HG02678 (cell line): ENCODE results near the gene KRT75.
"Not testable (repeated sequence)": the region's sequence is repeated elsewhere in the genome, so short reads cannot be mapped to it uniquely, and the experiment has no call there.

Experiments used
- ATAC-seq: cut with Tn5 transposase; IDR thresholded peaks from one replicate; pipeline ENCODE4 v1.9.1; 2021; ENCODE audit warnings: mild to moderate bottlenecking, moderate library complexity; ENCODE audit not compliant: unreplicated experiment

Gene KRT75

GRCh38 chr12:52434081-52434733 lies at the start of gene KRT75:
KRT75 (minus strand) TSS chr12:52434371; CDS start chr12:52434304, 67 bp downstream.
- ATAC-seq, result no peak

GRCh38 chr12:52480073-52480472 lies 45.9 kb upstream of the KRT75 start:
- ATAC-seq, result no peak

- ATAC-seq, result no peak
Measured at GRCh38 chr12:52477651-52478050, 43.5 kb upstream of the KRT75 start.

DNA sequence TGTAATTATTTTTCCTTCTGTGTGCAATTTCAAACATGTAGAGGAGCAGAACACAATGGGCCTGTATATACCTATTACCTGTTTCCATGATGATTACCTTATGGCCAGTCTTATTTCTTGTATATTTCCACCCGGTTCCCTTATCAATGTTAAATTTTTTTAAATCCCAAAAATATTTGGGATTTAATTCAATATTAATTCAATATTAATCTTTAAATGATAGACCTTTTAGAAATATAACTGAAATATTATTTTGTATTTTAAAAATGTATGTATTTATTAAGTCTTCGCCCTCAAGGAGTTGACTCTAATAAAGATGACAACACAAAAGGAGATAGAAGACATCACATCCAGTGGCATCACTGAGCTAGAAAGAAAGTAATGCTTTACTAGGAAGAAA lies 40.0 kb upstream of the KRT75 start:
- no peak for ATAC-seq

- ATAC-seq, result no peak
Measured at GRCh38 chr12:52473768-52474167, 39.6 kb upstream of the KRT75 start, which contains the start of gene KRT6C. KRT6C (minus strand) TSS chr12:52473805; CDS start chr12:52473737, 68 bp downstream.

- ATAC-seq, result no peak
Measured at GRCh38 chr12:52469853-52470252, 35.7 kb upstream of the KRT75 start.

GRCh38 chr12:52464897-52465296 lies 30.7 kb upstream of the KRT75 start:
- ATAC-seq, result no peak

GRCh38 chr12:52461693-52462092 lies 27.5 kb upstream of the KRT75 start:
- ATAC-seq, result no peak

- ATAC-seq, result no peak
Measured at GRCh38 chr12:52458861-52459260, 24.7 kb upstream of the KRT75 start.

GRCh38 chr12:52455821-52456220 lies 21.6 kb upstream of the KRT75 start:
- ATAC-seq, result no peak

DNA sequence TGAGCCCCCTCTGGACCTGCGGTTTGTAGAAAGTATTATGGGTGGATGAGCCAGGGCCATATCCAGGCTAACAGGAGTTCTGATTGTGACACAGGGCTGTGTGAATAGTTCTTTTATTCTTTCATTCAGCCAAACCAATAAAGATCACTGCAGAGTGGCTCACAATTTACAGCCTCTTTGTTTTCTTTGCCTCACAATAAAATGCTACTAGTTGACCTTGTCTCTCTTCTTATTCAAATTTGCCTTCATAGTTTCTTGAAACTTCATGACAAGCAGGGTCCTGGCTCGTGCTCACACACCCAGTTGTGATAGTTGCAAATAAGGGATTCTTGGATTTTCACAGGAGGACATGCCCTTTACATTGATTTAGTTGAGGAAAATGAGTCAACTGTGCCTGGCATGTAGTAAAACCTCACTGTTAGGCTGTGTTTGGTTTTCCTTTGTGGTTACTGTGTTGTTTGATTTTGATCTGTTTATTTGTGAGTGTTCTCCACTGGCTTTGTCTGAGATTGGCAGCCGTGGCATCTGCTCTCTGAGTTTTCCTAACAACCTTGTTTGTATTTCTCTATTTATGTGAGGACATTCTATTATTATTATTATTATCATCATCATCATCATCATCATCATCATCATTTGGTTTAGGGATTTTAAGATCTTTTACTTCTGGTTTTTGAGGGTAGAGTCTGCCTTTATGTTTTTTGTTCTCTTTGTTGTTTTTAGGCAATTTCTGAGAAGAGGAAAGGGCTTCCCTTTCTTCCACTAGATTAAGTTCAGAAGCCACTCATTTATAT lies 20.4 kb upstream of the KRT75 start:
- ATAC-seq, result no peak

DNA sequence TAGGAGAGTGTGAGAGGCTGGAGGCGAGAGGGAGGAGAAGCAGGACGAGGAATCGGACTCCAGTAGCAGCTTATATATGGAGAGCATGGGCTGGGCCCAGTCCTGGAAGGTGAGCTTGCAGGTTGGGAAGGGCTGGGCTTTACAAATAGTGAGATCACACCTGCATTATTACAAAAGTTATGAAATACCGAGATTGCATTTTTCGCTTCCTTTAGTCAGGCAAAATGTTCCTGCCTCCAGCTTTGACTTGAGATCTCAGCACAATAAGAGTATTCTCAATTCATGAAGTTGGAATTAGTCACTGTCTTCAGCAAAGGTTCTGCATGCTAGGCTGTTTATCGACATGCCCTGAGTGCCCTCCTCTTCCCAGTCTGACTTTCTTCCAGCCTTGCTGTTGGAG lies 17.9 kb upstream of the KRT75 start, which contains the start of gene KRT6B:
Gene KRT6B, minus strand, starts transcription at position 46 of the 400 bp plus-strand sequence. CDS start 68 bp downstream, outside the sequence.
- no peak for ATAC-seq

GRCh38 chr12:52448228-52448627 lies 14.1 kb upstream of the KRT75 start:
- ATAC-seq, result no peak

GRCh38 chr12:52447196-52447595 lies 13.0 kb upstream of the KRT75 start:
- not testable (repeated sequence) for ATAC-seq

DNA sequence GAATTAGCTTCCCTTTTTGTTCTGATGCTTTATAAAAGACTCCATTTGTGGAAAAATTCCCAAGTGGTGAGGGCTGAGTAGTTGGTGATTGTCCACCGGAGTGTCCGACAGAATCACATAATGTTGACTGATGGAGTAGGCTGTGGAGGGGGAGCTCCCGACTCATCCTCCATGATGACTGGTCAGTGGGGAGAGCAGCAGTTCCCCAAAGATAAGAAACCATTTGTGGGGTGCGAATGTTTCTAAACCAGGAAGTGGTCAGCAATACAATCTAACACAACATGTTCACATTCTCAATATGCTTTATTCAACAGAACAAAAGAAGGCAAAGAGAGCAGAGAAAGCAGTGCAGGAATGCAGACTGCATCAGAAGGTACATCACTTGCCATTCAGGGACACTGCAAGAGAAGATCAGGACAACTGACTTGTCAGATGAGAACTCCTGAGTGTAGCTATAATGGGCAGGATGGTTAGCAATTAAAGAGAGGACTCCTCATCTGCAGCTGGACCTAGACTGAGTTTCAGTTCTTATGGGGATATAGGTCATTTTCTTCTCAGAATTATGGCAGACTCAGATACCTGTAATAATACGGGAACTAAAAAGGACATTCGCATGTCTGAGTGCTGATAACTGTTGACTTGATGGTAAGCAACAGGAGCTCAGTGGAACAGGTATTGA lies 12.3 kb upstream of the KRT75 start:
- no peak for ATAC-seq

- no peak for ATAC-seq
Measured at GRCh38 chr12:52445876-52446275, 11.7 kb upstream of the KRT75 start.

DNA sequence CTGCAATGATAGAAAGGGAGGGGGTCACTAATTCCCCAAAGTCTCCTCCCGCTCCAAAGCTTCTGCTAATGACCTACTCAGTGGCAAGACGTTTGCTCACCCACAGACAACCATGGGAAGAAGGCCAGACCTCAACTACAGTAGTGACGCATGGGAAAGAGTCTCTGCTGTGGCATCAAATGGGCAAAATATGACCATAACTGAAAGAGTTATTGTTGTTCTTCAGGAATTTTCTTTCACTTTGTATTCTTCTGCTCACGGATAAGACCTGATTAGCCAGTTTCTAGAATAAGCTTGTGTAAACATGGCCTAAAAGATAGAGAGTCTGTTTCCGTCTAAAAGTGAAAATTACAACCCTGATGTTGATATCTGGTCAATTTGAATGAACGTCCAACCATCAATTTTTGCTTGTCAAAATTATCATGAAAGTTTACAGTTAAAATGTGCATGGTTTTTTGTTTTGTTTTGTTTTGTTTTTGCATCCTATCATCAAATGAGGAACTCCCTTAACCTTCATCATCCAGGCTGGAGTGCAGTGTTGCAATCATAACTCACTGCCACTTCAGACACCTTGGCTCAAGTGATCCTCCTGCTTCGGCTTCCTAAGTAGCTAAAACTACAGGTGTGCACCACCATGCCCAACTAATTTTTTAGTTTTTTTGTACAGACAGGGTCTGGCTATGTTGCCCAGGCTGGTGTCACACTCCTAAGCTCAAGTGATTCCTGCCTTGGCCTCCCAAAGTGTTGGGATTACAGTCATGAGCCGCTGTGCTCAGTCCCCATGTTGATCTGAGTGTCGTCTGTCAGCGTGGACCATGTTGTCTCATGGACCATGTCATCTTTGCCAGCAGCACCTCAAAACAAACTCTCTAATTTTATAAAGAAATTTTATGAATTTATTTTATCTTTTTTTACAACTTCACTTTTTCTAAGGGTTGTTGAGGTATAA lies 10.8 kb upstream of the KRT75 start:
- ATAC-seq, result no peak

- ATAC-seq, result no peak
Measured at GRCh38 chr12:52443966-52444365, 9.8 kb upstream of the KRT75 start.

DNA sequence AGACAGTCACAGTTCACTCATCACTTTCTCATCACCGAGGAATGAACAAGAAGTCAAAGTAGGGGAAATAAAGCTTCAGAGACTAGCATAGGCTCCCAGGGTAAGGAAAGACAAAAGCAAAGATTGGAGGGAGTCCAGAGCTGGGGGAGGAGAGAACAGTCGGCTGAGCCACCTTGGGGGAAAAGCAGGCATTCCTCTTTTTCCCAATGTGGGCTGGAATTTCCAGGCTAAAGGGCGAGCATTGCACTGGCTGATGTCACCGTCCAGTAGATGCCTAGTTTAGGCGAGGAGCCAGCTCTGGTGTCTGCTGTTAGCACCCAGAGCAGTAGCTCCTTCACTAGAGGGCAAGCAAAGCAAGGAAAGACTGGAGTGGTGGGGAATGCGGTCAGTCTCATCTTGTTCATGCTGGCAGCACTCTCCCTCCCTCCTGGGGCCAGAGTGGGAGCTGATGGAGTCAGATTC lies 8.5 kb upstream of the KRT75 start:
- ATAC-seq, result no peak

DNA sequence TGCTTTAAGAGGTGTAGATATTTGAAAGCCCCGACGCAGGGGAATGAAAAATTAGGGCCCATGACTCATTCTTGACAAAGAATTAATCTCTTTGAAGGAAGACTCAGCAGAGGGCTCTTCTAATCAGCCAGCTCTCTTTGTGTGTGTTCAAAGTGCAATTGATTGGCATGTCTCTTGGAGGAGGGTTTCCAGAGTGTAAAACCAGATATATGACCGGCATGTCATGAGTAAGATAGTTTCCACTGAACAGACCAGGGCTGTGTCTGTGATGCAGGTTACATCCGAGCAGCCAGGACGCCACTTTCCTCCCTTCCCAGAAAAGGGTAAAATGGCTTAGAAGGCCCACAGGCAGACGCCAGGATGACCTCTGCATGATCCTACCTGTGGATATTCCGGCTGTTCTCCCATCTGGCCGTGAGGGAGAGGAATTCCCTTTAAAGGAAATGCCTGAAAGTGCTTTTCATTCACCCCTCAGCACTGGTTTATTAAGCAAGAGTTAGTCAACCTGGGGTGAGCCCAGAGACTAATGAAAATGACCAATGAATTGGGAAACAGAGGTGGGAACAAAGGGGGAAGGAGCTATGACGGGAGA lies 7.2 kb upstream of the KRT75 start:
- ATAC-seq, result no peak
